ENCODE results near the gene CMBL.

DNA sequence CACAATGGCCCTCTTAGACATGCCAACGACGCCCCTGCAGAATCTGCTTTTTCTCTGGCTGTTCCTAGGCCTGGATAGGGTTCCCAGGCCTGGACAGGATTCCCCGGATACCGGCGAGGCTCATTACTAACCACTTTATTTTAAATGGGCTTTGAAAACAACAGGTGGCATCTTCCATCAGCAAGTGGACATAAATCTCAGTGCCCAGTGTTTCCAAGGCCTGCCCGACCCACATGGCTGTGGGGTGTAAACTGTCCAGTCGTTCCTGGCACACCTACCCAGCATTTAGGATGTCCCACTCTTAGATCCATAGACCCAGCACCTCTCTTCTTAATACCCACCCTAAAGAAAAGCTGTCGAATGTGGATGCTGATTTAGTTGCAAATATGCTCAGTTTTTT, 896 bp downstream of the CMBL start:
- no peak for TF ChIP-seq EZH2 (IDR thresholded peaks at IDR 0.05; ENCODE audit: borderline replicate concordance, insufficient read depth, low read depth, low read length, poor library complexity, severe bottlenecking)
- TF ChIP-seq, protein P1, sequence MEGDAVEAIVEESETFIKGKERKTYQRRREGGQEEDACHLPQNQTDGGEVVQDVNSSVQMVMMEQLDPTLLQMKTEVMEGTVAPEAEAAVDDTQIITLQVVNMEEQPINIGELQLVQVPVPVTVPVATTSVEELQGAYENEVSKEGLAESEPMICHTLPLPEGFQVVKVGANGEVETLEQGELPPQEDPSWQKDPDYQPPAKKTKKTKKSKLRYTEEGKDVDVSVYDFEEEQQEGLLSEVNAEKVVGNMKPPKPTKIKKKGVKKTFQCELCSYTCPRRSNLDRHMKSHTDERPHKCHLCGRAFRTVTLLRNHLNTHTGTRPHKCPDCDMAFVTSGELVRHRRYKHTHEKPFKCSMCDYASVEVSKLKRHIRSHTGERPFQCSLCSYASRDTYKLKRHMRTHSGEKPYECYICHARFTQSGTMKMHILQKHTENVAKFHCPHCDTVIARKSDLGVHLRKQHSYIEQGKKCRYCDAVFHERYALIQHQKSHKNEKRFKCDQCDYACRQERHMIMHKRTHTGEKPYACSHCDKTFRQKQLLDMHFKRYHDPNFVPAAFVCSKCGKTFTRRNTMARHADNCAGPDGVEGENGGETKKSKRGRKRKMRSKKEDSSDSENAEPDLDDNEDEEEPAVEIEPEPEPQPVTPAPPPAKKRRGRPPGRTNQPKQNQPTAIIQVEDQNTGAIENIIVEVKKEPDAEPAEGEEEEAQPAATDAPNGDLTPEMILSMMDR (IDR thresholded peaks at IDR 0.05): no peak

Measured in B cell (primary cell).